HG03066 (cell line): ENCODE data around the gene HM13.
A peak's percentile ranks its signal among the peaks of the same experiment; 100 is the strongest.
"Not testable (repeated sequence)": the region's sequence is repeated elsewhere in the genome, so short reads cannot be mapped to it uniquely, and the experiment has no call there.

Experiments
- ATAC-seq: cut with Tn5 transposase; IDR thresholded peaks from one replicate; pipeline ENCODE4 v1.9.1; 2021; ENCODE audit warnings: low read depth; ENCODE audit not compliant: unreplicated experiment

The HM13 gene

DNA sequence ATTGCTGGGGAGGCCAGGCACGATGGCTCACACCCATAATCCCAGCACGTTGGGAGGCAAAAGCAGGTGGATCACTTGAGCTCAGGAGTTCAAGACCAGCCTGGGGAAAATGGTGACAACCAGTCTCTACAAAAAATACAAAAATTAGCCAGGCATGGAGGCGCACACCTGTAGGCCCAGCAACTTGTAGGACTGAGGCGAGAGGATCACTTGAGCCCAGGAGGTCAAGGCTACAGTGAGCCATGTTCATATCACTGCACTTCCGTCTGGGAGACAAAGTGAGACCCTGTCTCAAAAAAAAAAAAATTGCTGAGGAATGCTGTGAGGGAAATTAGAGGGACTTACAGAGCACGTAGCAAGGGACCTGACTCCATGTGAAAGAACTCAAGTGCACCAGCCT lies 50.0 kb downstream of the HM13 start:
- no peak for ATAC-seq

DNA sequence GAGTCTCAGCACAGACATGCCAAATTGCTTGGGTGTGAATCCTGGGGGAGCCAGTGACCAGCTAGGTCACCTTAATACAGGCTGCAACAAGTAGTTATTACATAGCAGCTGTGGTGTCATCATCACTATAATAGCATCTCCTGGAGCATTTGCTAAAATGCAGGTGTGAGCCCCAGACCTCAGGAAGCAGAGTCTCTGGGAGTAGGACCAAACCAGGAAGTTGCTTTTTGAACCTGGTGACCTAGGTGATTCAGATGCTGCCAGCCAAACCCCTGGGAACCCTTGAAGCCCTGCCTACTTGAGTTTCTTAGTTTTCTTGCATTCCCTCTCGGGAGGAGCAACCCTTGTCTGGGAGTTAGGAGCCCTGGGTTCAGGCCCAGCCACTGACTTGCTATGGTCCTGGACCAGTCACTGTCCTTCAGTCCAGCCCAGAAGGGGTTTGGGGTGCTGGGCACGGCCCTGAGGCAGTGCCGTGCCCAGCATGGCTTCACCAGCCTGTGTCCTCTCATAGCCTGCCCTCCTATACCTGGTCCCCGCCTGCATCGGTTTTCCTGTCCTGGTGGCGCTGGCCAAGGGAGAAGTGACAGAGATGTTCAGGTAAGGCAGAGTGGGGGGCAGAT lies 51.6 kb downstream of the HM13 start:
- ATAC-seq = no peak

DNA sequence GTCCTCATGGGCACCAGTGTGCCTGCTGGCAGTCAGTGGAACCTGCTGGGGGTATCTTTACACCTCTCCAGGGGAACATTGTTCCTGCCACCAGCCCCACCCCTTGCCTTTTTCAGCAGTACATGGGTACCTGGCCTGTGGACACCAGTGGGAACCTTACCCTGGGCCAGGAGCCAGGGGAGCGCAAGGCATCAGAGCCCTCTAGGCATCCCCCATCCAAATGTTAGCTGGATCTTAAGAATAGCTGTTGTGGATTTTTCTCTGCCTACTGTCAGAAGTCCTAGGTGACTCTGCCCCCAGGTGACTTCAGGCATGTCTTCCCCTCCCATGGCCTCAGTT lies 52.0 kb downstream of the HM13 start:
- ATAC-seq = no peak

GRCh38 chr20:31566658-31567379 lies 52.6 kb downstream of the HM13 start:
- no peak for ATAC-seq

DNA sequence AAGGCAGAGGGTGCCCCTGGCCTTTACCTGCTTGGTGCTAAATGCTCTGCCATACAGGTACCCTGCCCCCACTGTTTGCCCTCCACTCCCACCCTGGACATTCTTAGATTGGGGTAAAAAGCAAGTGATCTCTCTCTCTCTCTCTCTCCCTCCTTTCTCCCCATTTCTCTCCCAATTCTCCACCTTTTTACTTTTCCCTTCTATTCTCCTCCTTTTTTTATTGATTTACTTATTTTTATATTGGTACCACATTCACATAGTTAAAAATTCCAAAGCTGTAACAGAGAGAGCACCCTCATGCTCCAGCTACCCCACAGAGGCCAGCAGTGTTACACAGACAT lies 53.1 kb downstream of the HM13 start:
- ATAC-seq = no peak

DNA sequence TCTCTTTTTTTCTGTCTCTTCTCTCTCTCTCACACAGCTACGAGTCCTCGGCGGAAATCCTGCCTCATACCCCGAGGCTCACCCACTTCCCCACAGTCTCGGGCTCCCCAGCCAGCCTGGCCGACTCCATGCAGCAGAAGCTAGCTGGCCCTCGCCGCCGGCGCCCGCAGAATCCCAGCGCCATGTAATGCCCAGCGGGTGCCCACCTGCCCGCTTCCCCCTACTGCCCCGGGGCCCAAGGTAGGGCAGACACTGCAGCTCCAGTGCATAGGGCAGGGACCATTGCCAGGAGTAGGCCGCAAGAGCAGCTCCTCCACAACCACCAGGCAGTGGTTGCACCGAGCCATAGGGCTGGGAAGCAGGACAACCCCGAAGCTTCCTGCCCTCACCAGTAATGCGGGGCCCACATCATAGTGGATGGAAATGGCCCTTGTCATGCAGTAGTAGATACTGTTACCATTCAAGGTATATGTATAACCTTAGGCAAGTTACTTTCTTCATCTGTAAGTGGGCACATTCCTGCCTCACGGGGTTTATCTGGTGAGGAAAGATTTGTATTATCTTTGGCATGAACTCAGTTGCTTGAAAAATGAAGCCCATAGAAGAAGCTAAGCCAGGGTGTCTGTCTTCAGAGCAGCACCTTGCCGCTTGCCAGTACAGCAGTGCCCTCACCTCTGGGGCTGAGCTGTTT lies 53.9 kb downstream of the HM13 start:
- no peak for ATAC-seq

DNA sequence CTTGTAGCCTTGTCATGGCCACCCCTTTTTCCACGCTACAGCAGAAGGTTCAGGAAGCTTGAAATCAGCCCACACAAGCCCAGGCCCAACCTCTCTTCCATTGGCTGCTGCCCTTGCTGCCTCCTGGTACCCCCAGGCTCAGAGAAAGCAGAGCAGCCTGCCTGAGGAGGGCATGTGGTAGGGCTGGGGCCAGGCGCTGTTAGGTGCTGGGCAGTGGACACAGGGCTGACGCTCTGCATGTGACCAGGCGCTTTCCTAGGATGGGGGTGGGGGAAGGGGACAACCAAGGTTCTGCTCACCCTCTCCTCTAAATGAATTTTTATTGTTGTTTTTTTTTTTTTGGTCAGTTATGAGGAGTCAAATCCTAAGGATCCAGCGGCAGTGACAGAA lies 54.5 kb downstream of the HM13 start:
- no peak for ATAC-seq

DNA sequence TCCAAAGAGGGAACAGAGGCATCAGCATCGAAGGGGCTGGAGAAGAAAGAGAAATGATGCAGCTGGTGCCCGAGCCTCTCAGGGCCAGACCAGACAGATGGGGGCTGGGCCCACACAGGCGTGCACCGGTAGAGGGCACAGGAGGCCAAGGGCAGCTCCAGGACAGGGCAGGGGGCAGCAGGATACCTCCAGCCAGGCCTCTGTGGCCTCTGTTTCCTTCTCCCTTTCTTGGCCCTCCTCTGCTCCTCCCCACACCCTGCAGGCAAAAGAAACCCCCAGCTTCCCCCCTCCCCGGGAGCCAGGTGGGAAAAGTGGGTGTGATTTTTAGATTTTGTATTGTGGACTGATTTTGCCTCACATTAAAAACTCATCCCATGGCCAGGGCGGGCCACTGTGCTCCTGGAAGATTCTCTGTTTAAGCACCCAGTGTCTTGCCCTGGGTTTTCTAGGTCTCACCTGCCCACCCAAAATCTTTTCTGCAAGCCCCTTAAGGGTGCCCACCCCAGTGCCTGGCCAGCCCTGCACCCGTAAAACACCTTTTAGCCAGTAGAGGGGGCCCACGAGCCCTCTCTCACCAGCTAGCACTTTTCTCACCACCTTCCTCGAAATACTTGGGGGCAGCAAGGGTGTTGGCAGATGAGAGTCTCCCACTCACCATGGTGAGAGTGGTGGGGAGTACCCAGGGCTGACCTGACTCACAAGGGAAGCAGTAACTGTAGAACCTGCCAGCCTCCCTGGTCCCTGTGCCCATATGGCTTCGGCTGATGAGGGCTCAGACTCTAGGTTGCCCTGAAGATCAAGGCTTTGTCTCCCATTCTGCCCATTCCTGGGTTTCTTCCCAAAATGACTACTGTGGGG lies 55.1 kb downstream of the HM13 start:
- no peak for ATAC-seq

GRCh38 chr20:31570021-31570463 lies 55.8 kb downstream of the HM13 start:
- ATAC-seq = no peak

DNA sequence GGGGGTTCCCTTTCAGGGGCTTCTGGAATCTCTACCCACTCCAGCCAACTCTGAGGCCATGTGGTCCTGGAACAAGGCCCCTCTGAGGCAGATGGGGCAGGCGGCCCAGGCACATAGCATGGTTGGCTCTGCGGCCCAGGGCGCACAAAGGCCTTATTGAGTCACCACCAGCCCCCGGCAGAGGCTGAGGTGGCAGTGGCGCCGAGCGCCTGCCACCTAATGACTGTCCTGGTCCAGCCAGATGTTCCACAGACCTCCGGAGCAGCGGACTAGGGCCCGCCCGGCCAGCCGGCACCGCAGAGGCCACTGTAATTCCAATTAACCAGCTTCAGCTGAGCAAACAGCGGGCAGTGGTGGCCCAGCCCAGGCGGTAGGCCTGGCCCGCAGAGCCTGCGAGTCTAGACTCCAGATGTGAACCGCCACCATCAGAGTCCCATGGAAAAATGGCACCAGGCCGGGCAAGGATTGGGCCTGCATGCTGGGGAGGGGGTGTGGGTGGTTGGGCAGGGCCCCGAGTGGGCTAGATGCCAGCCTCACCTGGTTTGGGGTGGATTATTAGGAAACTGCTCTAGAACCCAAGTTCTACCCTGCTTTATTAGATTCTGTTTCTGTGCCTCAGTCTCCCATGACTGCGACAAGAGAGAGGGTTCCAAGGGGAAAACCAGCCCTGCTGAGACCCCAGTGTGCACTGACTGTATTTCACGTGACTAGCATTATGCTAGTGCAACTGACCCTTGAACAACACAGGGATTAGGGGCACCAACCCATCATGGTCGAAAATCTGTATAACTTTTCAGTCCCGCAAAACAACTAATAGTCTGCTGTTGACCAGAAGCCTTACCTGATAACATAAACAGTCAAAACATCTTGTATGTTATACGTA lies 56.7 kb downstream of the HM13 start:
- ATAC-seq = no peak

DNA sequence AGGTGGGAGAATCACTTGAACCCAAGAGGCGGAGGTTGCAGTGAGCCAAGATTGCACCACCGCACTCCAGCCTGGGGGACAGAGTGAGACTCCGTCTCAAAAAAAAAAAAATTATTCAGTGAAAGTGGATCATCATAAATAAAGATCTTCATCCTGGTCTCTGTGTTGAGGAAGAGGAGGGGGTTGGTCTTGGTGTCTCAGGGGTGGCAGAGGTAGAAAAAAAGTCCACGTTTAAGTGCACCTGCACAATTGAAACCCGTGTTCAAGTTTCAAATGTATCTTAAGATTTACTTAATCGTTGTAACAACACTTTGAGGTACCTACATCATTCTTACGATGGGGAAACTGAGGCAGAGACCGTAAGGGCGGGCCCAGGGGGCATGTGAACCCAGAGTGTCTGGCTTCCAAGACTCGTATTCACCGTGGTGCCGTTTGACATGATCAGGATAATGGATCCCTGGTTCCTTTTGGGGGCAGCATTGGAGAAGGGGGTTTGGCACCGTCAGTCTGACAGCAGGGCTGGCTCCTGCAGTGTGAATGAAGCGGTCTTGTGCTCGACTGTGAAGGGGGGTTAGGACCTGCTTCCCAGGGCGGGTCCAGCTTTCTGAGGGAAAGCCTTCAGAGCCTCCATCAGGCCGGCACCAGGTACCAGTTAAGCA lies 57.9 kb downstream of the HM13 start:
- ATAC-seq = peak; percentile 3

GRCh38 chr20:31572701-31573554 lies 58.7 kb downstream of the HM13 start:
- ATAC-seq = peak; percentile 77

DNA sequence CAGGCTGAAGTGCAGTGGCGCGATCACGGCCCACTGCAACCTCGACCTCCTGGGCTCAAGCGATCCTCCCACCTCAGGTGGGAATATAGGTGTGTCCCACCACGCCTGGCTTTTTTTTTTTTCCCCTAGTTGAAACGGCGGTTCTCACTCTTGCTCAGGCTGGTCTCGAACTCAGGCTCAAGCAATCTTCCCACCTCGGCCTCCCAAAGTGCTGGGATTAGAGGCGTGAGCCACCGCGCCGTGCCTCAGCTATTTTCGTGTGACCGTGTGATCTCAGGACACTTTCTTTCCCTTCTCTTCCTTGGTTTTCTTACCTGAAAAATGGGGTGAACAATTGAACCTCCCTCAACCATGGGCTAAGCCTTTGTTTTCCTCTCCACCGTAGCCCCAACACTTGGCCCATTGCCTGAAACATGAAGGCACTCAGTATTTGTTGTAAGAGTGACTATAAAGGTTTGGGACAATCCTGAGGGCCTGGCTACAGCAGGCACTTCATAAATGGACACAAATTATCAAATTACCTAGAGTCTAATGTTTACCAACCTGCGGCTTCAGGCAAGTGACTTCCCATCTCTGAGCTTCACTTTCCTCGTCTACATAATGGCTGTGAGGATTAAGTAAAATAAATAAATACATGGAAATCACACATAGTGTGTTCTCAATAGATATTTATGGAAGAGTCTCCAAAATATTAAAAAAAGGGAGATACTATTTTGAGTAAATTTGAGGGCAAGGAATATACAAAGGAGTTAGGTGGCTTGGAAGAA lies 59.5 kb downstream of the HM13 start:
- peak; percentile 14 for ATAC-seq

GRCh38 chr20:31574986-31575385 lies 60.7 kb downstream of the HM13 start:
- not testable (repeated sequence) for ATAC-seq

DNA sequence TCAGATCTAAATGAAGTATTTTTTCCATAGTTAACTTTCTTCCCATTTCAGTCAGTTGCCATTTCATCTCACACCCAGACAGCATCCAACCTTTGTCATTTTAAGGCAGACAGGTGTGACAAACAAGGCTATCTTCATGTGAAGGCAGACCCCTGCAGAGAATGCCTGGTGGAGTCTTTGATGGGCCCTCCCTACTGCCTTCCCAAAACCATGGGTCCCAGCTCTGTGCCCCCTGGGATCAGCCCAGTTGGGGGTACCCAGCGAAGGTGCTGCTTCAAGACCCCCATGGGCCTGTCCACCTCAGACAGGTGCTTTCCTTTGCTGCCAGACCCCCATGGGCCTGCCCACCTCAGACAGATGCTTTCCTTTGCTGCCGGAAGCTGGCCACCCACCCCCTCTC lies 62.5 kb downstream of the HM13 start:
- ATAC-seq = no peak

GRCh38 chr20:31577194-31577593 lies 63.0 kb downstream of the HM13 start:
- no peak for ATAC-seq

DNA sequence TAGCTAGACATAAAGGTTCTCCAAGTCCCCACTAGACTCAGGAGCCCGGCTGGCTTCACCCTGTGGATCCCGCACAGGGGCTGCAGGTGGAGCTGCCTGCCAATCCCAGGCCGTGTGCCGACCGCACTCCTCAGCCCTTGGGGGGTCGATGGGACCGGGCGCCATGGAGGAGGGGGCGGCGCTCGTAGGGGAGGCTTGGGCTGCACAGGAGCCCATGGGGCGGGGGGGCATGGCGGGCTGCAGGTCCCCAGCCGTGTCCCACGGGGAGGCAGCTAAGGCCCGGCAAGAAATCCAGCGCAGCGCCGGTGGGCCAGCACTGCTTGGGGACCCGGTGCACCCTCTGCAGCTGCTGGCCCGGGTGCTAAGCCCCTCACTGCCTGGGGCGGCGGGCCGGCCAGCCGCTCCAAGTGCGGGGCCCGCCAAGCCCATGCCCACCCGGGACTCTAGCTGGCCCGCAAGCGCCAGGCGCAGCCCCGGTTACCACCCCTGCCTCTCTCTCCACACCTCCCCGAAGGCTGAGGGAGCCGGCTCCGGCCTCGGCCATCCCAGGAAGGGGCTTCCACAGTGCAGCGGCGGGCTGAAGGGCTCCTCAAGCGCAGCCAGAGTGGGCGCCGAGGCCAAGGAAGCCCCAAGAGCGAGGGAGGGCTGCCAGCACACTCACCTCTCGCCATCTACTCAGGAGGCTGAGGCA lies 64.4 kb downstream of the HM13 start:
- no peak for ATAC-seq
